ENCODE results near the gene TRABD2B. TPM values are rescaled to one million over a fixed set of nuclear protein-coding genes. Genes with fewer than 3 reads are reported as not detected.

TRABD2B gene
- total RNA-seq, 1 experiment from 2014 or later = 10.3 TPM

- TF ChIP-seq HMGXB4 (CRISPR knock-in tag; IDR thresholded peaks at IDR 0.05) (no peak), GTF2I (CRISPR knock-in tag; conservative IDR thresholded peaks at IDR 0.05) (no peak), RELA (CRISPR knock-in tag; IDR thresholded peaks at IDR 0.05; ENCODE audit: borderline replicate concordance) (no peak), ZNF423 (CRISPR knock-in tag; IDR thresholded peaks at IDR 0.05) (no peak), ERG (CRISPR knock-in tag; IDR thresholded peaks at IDR 0.05) (no peak), FOXJ3 (CRISPR knock-in tag; IDR thresholded peaks at IDR 0.05; ENCODE audit: borderline replicate concordance) (no peak), ZNF425 (CRISPR knock-in tag; conservative IDR thresholded peaks at IDR 0.05) (no peak)
Measured at GRCh38 chr1:47849591-47850261, 147.5 kb downstream of the TRABD2B start (continued).

GRCh38 chr1:47849005-47849521 lies 148.1 kb downstream of the TRABD2B start:
- Mint-ChIP-seq H3K36me3 (no peaks in the 10 kb centered on the region), H3K9me3 (no peaks in the 10 kb centered on the region), H3K27me3 (ENCODE audit: low read depth) (no peaks in the 10 kb centered on the region; the same call in 1 of the 2 replicates), H3K4me1 (peaks cover 17% of the 10 kb centered on the region), H3K4me3 (no peak overlapping the region), H3K27ac (no peak overlapping the region)
- no peak for ATAC-seq
- ChIA-PET CTCF (no interaction called here), POLR2A (no interaction called here)
- TF ChIP-seq ZNF423 (CRISPR knock-in tag; IDR thresholded peaks at IDR 0.05) = no peak
- no peak for DNase-seq (ENCODE audit: low spot score)

GRCh38 chr1:47847763-47848162 lies 149.4 kb downstream of the TRABD2B start:
- CTCF ChIA-PET = interaction anchor here (1.0 kb wide), 1 partner anchor 181 kb away, joined by 3 read pairs; no protein-coding TSS in a partner anchor
- no peak for ATAC-seq
- Mint-ChIP-seq H3K27me3 (ENCODE audit: low read depth) (no peaks in the 10 kb centered on the region; the same call in 1 of the 2 replicates), H3K9me3 (no peaks in the 10 kb centered on the region), H3K27ac (no peak overlapping the region), H3K4me1 (peaks cover 26% of the 10 kb centered on the region), H3K36me3 (no peaks in the 10 kb centered on the region), H3K4me3 (no peak overlapping the region)
- no peak for DNase-seq (ENCODE audit: low spot score)
- POLR2A ChIA-PET = no interaction called here
- TF ChIP-seq IRF1 (CRISPR knock-in tag; IDR thresholded peaks at IDR 0.05) = no peak
- no peak for TF ChIP-seq ZNF671 (CRISPR knock-in tag; IDR thresholded peaks at IDR 0.05)
- no peak for TF ChIP-seq NR3C1 (CRISPR knock-in tag; conservative IDR thresholded peaks at IDR 0.05; ENCODE audit: low read depth)
- TF ChIP-seq CREB1 (CRISPR knock-in tag; IDR thresholded peaks at IDR 0.05) = no peak
- TF ChIP-seq E2F1 (CRISPR knock-in tag; IDR thresholded peaks at IDR 0.05) = no peak
- no peak for TF ChIP-seq MLX (CRISPR knock-in tag; IDR thresholded peaks at IDR 0.05)
- no peak for TF ChIP-seq PRDM15 (CRISPR knock-in tag; IDR thresholded peaks at IDR 0.05)
- no peak for TF ChIP-seq ZNF281 (CRISPR knock-in tag; IDR thresholded peaks at IDR 0.05)
- no peak for TF ChIP-seq TP53 (CRISPR knock-in tag; IDR thresholded peaks at IDR 0.05)

All from WTC11 (cell line).